HUES64 (cell line): ENCODE results near the gene FAM216A.

ENCODE experiments used
- H3K27ac ChIP-seq: 2 replicates; pipeline ENCODE4 v1.7.0; 2013; ENCODE audit warnings: low read depth, low read length, inconsistent platforms
- H3K27me3 ChIP-seq: 2 replicates; pipeline ENCODE4 v1.6.1; 2013; ENCODE audit warnings: mild to moderate bottlenecking, low read length; ENCODE audit not compliant: insufficient read depth
- H3K36me3 ChIP-seq: 2 replicates; pipeline ENCODE4 v1.6.1; 2013; ENCODE audit warnings: mild to moderate bottlenecking, low read length; ENCODE audit not compliant: insufficient read depth
- H3K4me1 ChIP-seq: 2 replicates; pipeline ENCODE4 v1.6.1; 2013; ENCODE audit warnings: mild to moderate bottlenecking, low read length, moderate library complexity; ENCODE audit not compliant: insufficient read depth
- H3K4me3 ChIP-seq: 2 replicates; pipeline ENCODE4 v1.5.1; 2013; ENCODE audit warnings: mild to moderate bottlenecking, low read length, moderate library complexity
- H3K9ac ChIP-seq: 2 replicates; pipeline ENCODE4 v1.6.1; 2013; ENCODE audit warnings: mild to moderate bottlenecking, low read depth, low read length
- H3K9me3 ChIP-seq: 2 replicates; pipeline ENCODE4 v1.6.1; 2013; ENCODE audit warnings: low read depth, low read length; ENCODE audit not compliant: insufficient read depth
- WGBS: fragments of 150-250, 120-280 bp; methylation state at CpG from one replicate; pipeline ENCODE4 v1.1.7; 2013; ENCODE audit warnings: missing lambda C conversion rate; 5-methylcytosine and 5-hydroxymethylcytosine counted together

Gene FAM216A

DNA sequence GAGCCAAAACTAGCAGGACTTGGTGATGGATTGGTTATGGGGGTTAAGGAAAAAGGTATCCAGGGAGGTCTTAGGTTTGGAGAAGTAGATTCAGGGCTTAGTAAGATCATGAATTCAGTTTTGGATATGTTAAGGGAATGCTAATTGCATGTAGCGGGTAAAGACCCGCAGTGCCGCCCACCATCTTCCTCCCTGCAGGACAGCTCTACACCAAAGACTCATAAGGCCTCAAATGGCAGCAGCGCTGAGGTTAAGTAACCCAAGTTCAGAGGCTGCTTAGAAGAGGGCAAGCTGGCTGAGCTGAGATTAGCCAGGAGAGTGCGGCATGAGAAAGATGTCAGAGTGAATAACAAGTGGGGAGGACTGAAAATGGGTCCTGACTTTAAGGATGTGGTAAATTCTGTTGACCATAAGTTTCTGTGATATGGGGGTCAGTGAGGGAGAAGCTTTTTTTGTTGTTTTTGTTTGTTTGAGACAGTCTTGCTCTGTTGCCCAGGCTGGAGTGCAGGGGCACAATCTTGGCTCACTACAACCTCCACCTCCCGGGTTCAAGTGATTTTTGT, 59.7 kb downstream of the FAM216A start:
- no peaks in the 10 kb centered on the region for H3K4me1 ChIP-seq
- no peak overlapping the region for H3K9ac ChIP-seq

GRCh38 chr12:110530511-110530910, 61.9 kb downstream of the FAM216A start:
- no peak overlapping the region for H3K27ac ChIP-seq
- H3K4me3 ChIP-seq, result no peak overlapping the region
- H3K9me3 ChIP-seq, result no peaks in the 10 kb centered on the region
- no peaks in the 10 kb centered on the region for H3K27me3 ChIP-seq
- H3K9ac ChIP-seq, result no peak overlapping the region
- 92% methylated on average over 2 of the region's 2 CpGs for WGBS
- H3K4me1 ChIP-seq, result no peaks in the 10 kb centered on the region
- peaks cover 8% of the 10 kb centered on the region; the same call in 1 of the 2 replicates for H3K36me3 ChIP-seq

More for the DNA sequence above, 59.7 kb downstream of the FAM216A start:
- Histone ChIP-seq H3K27me3 (no peaks in the 10 kb centered on the region), H3K9me3 (no peaks in the 10 kb centered on the region), H3K4me3 (no peak overlapping the region), H3K36me3 (0 out of 2 replicates have a peak, but pooled peaks cover 3% of the 10 kb centered on the region), H3K27ac (no peak overlapping the region)
- WGBS, result 92% methylated on average over 6 of the region's 6 CpGs

GRCh38 chr12:110531741-110532333, 63.2 kb downstream of the FAM216A start:
- WGBS, result 88% methylated on average over 1 of the region's 2 CpGs
- Histone ChIP-seq H3K27me3 (no peaks in the 10 kb centered on the region), H3K4me3 (no peak overlapping the region), H3K9ac (no peak overlapping the region), H3K4me1 (no peaks in the 10 kb centered on the region), H3K36me3 (peaks cover 21% of the 10 kb centered on the region), H3K9me3 (no peaks in the 10 kb centered on the region), H3K27ac (no peak overlapping the region)

GRCh38 chr12:110532644-110533043, 64.0 kb downstream of the FAM216A start:
- Histone ChIP-seq H3K9me3 (no peaks in the 10 kb centered on the region), H3K36me3 (peaks cover 29% of the 10 kb centered on the region), H3K4me3 (no peak overlapping the region), H3K27ac (no peak overlapping the region), H3K9ac (no peak overlapping the region), H3K27me3 (no peaks in the 10 kb centered on the region), H3K4me1 (no peaks in the 10 kb centered on the region)
- WGBS, result 95% methylated on average over 3 of the region's 3 CpGs

DNA sequence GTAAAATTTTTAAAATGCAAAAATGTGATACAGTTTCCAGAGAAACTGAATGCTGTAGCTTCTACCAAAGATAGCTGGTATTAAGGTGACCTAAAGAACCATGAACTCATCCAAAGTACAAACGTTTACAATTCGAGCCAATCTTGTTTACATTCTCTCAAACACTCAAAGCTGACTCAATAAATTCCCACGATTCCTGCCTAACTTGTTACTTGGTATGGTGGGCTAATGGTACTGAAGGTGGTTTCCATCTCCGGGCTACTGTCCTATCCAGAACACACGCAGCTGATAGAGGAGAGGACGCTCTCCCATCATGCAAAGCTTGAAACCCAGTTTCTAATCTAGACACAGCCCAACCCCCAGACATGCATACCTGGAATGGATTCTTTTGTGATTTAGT, 65.0 kb downstream of the FAM216A start:
- Histone ChIP-seq H3K36me3 (peaks cover 39% of the 10 kb centered on the region), H3K27me3 (no peaks in the 10 kb centered on the region), H3K4me3 (no peak overlapping the region), H3K4me1 (no peaks in the 10 kb centered on the region), H3K9ac (no peak overlapping the region), H3K27ac (no peak overlapping the region), H3K9me3 (no peaks in the 10 kb centered on the region)
- 91% methylated on average over 6 of the region's 6 CpGs for whole genome bisulfite sequencing

DNA sequence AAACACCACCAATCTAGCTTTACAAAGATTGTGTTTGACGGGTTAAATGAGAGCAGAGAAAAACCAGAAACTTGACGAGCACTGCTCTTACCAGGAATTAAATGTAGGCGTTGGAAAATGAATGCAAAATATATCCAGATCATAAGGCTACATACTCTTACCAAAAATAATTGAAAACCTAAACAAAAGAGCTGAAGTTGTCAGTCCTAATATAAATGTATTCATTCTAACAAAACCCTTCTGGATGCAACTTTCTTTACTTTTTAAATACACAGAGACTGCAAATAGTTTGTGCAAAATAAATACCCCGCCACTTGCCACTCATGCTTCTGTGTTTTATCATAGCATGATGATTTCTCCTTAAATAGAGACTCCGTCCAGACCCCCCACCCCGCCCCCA, 66.2 kb downstream of the FAM216A start:
- no peak overlapping the region for H3K27ac ChIP-seq
- no peaks in the 10 kb centered on the region for H3K27me3 ChIP-seq
- H3K9me3 ChIP-seq, result no peaks in the 10 kb centered on the region
- H3K4me3 ChIP-seq, result no peak overlapping the region
- peaks cover 47% of the 10 kb centered on the region for H3K36me3 ChIP-seq
- H3K4me1 ChIP-seq, result no peaks in the 10 kb centered on the region
- WGBS, result 99% methylated on average over 6 of the region's 6 CpGs
- H3K9ac ChIP-seq, result no peak overlapping the region

DNA sequence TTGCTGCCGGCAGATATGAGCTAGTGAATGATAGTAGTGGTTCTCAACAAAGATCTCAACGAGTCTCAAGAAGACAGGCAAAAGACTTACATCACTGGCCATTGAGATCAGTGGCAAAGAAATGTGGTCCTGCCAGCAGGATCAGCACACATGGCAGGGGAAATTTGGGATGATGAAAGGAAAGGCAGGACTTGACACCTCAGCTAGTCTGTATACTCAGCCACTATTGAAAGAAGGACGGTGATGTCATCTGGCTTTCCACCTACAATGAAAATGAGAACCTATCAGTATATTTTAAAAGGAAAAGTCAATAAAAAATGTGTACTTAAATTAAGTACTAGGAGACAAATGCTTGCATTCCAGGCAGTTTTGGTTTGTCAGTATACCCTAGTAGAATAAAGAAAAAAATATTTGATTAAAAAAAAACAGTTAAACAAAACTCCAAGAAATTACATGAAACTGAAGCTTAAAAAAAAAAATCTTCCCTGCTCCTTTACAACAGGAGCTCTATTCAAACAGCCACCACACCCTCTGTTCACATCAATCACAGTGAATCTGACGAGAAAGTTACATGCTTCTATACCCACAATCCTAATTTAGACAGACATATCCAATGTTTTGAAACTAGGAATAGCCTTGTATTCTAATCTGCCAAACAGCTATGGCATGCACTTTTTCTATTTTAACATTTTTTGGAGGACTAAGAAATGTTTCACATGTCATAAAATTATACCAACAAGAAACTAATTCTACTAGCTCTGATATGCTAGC, 68.4 kb downstream of the FAM216A start:
- Histone ChIP-seq H3K36me3 (peaks cover 51% of the 10 kb centered on the region), H3K4me1 (no peaks in the 10 kb centered on the region), H3K9me3 (no peaks in the 10 kb centered on the region), H3K4me3 (no peak overlapping the region), H3K27me3 (no peaks in the 10 kb centered on the region), H3K27ac (no peak overlapping the region), H3K9ac (no peak overlapping the region)
- WGBS, result 91% methylated on average over 3 of the region's 4 CpGs

DNA sequence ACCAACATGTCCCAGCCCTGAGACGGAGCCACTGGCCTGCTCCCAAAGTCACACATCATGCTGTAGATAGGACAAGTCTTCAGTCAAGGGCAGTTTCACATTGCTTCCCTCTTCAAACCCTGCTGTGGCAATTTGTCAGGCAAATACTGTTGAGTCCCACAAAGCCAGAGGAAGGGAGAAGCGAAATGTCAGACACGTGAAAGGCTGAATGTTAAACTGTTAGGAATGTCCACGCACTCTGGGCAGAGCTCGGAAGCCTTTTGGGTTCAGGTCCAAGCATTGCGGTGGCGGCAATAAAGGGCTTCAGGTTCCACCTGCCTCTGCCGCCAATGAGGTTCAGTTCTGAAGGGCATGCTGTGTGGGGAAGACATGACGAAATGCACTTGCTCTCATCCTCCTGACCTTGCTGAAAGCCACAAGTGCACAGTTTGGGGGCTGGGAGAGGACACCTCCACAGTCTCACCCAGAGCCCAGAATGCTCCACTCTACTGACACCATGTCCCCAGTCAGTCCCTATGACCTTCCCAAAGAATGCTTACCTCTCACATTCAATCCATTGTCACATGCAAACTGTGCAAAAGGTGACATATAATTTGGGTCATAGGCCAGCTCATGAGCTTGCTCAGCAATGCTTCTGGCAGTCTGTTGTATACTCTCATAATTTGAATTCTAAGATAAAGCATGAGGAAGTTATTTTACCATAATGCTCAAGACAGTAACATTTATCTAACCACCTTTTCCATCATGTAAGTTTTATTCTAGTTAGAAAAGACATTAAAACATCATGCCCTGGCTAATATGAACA, 69.2 kb downstream of the FAM216A start:
- H3K9me3 ChIP-seq, result no peaks in the 10 kb centered on the region
- H3K27me3 ChIP-seq, result no peaks in the 10 kb centered on the region
- WGBS, result 92% methylated on average over 9 of the region's 9 CpGs
- H3K27ac ChIP-seq, result no peak overlapping the region
- H3K4me3 ChIP-seq, result no peak overlapping the region
- no peak overlapping the region for H3K9ac ChIP-seq
- peaks cover 58% of the 10 kb centered on the region for H3K36me3 ChIP-seq
- H3K4me1 ChIP-seq, result no peaks in the 10 kb centered on the region

DNA sequence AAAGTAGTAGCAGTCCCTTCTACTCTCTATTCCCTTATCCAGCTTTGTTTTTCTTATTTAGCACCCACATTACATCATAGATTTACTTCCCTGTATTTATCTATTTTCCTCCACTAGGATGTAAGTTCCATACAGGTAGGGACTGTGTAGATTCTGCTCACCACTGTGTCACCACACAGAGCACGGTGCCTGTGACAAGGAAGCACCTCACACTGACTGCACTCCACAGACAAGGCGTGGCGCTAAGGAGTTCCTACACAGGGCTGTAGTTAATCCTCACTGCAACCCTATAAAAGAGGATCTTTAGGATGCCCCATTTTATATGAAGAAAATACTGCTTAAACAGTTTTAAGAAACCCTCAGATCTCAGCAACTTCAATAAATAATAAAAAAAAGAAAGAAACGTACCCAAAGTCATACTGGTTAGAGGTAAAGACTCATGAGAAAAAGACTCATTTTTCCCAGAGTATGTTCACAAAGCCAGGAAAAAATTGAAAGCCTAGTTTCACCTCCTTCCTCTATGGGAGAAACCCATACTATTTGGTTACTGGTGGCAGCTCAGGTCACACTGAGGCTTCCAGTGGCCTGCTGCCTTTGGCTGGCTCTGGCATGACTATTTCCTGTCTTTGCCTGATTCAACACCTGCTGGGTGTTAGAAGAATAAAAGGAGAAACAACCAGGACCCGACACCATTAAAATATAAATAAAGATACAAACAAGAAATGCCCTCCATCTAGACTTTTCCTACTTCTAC, 70.4 kb downstream of the FAM216A start:
- no peak overlapping the region for H3K4me3 ChIP-seq
- H3K27ac ChIP-seq, result no peak overlapping the region
- H3K4me1 ChIP-seq, result no peaks in the 10 kb centered on the region
- no peaks in the 10 kb centered on the region for H3K27me3 ChIP-seq
- peaks cover 59% of the 10 kb centered on the region for H3K36me3 ChIP-seq
- H3K9me3 ChIP-seq, result no peaks in the 10 kb centered on the region
- 95% methylated on average over 5 of the region's 5 CpGs for WGBS
- H3K9ac ChIP-seq, result no peak overlapping the region
